ENCODE data around the gene LRIG3.

LRIG3 gene

GRCh38 chr12:58901664-58902063 lies 18.6 kb downstream of the LRIG3 start:
- no peak for DNase-seq (ENCODE audit: low read depth in 2 of 2)

- no peak for DNase-seq (ENCODE audit: low read depth in 2 of 2)
These were observed 22.3 kb downstream of the LRIG3 start for GRCh38 chr12:58897969-58898368.

- DNase-seq (ENCODE audit: low read depth in 2 of 2): no peak
These were observed 24.0 kb downstream of the LRIG3 start for GRCh38 chr12:58896278-58896677.

GRCh38 chr12:58895053-58895452 lies 25.3 kb downstream of the LRIG3 start:
- no peak for DNase-seq (ENCODE audit: low read depth in 2 of 2)

- no peak for DNase-seq (ENCODE audit: low read depth in 2 of 2)
These were observed 26.3 kb downstream of the LRIG3 start for GRCh38 chr12:58894040-58894439.

GRCh38 chr12:58893495-58893894 lies 26.8 kb downstream of the LRIG3 start:
- DNase-seq (ENCODE audit: low read depth in 2 of 2): no peak

GRCh38 chr12:58889557-58889956 lies 30.7 kb downstream of the LRIG3 start:
- no peak for DNase-seq (ENCODE audit: low read depth in 2 of 2)

GRCh38 chr12:58888131-58888783 lies 32.0 kb downstream of the LRIG3 start:
- no peak for DNase-seq (ENCODE audit: low read depth in 2 of 2)

- DNase-seq (ENCODE audit: low read depth in 2 of 2): no peak
These were observed 33.2 kb downstream of the LRIG3 start for GRCh38 chr12:58887068-58887467.

- no peak for DNase-seq (ENCODE audit: low read depth in 2 of 2)
These were observed 33.8 kb downstream of the LRIG3 start for GRCh38 chr12:58886474-58886873.

GRCh38 chr12:58884916-58885315 lies 35.4 kb downstream of the LRIG3 start:
- no peak for DNase-seq (ENCODE audit: low read depth in 2 of 2)

GRCh38 chr12:58883576-58884334 lies 36.5 kb downstream of the LRIG3 start:
- DNase-seq (ENCODE audit: low read depth in 2 of 2): no peak

GRCh38 chr12:58882826-58883225 lies 37.5 kb downstream of the LRIG3 start:
- DNase-seq (ENCODE audit: low read depth in 2 of 2): no peak

GRCh38 chr12:58881816-58882215 lies 38.5 kb downstream of the LRIG3 start:
- DNase-seq (ENCODE audit: low read depth in 2 of 2): no peak

- no peak for DNase-seq (ENCODE audit: low read depth in 2 of 2)
These were observed 39.7 kb downstream of the LRIG3 start for GRCh38 chr12:58880639-58881038.

- DNase-seq (ENCODE audit: low read depth in 2 of 2): no peak
These were observed 43.0 kb downstream of the LRIG3 start for GRCh38 chr12:58877243-58877743.

- DNase-seq (ENCODE audit: low read depth in 2 of 2): no peak
These were observed 46.8 kb downstream of the LRIG3 start for GRCh38 chr12:58873496-58873895.

- DNase-seq (ENCODE audit: low read depth in 2 of 2): no peak
These were observed 48.7 kb downstream of the LRIG3 start for GRCh38 chr12:58871556-58871955.

GRCh38 chr12:58870595-58870994 lies 49.7 kb downstream of the LRIG3 start:
- DNase-seq (ENCODE audit: low read depth in 2 of 2): no peak

GRCh38 chr12:58860788-58861240 lies 59.5 kb downstream of the LRIG3 start:
- DNase-seq (ENCODE audit: low read depth in 2 of 2): no peak

- no peak for DNase-seq (ENCODE audit: low read depth in 2 of 2)
These were observed 60.1 kb downstream of the LRIG3 start for GRCh38 chr12:58860056-58860787.

- no peak for DNase-seq (ENCODE audit: low read depth in 2 of 2)
These were observed 62.3 kb downstream of the LRIG3 start for GRCh38 chr12:58858030-58858429.
